SK-N-SH treated with all-trans-retinoic acid at 6 μM for 48 hours (cell line): Measurements from ENCODE around the gene HDAC1.
"Not testable (repeated sequence)": the region's sequence is repeated elsewhere in the genome, so short reads cannot be mapped to it uniquely, and the experiment has no call there.

ENCODE experiments used
- ATAC-seq: fragments of 200-7000 bp; cut with Tn5 transposase; 3 replicates; pipeline ENCODE4 v1.9.1; 2020; ENCODE audit warnings: mild to moderate bottlenecking, moderate library complexity
- ARNTL ChIP-seq: fragments of 450-650 bp; formaldehyde crosslinking; IDR thresholded peaks from 2 replicates; pipeline ENCODE4 v1.5.0; 2020; ENCODE audit warnings: low read depth, mild to moderate bottlenecking, moderate library complexity, borderline replicate concordance
- BACH2 ChIP-seq: fragments of 250-450 bp; sonication (Bioruptor Pico); IDR thresholded peaks from 2 replicates; pipeline ENCODE4 v1.9.0; 2021; ENCODE audit warnings: mild to moderate bottlenecking, borderline replicate concordance
- CREB5 ChIP-seq: fragments of 250-450 bp; sonication (Bioruptor Pico); IDR thresholded peaks from 2 replicates; pipeline ENCODE4 v1.5.1; 2020; ENCODE audit warnings: low read depth, mild to moderate bottlenecking, moderate library complexity
- CSDC2 ChIP-seq: fragments of 250-450 bp; sonication (Bioruptor Pico); IDR thresholded peaks from 2 replicates; pipeline ENCODE4 v1.5.0; 2020; ENCODE audit warnings: mild to moderate bottlenecking, moderate library complexity
- CSRNP3 ChIP-seq: fragments of 250-450 bp; sonication (Bioruptor Pico); IDR thresholded peaks from 2 replicates; pipeline ENCODE4 v1.5.1; 2021; ENCODE audit warnings: mild to moderate bottlenecking, moderate library complexity
- ESRRG ChIP-seq: fragments of 250-450 bp; sonication (Bioruptor Pico); IDR thresholded peaks from 2 replicates; pipeline ENCODE4 v1.6.1; 2021; ENCODE audit warnings: mild to moderate bottlenecking
- GLIS3 ChIP-seq: fragments of 250-450 bp; sonication (Bioruptor Pico); IDR thresholded peaks from 2 replicates; pipeline ENCODE4 v1.5.0; 2020; ENCODE audit warnings: mild to moderate bottlenecking, moderate library complexity
- ISL1 ChIP-seq: fragments of 250-450 bp; sonication (Bioruptor Pico); IDR thresholded peaks from 2 replicates; pipeline ENCODE4 v2.1.2; 2022; ENCODE audit warnings: mild to moderate bottlenecking, moderate library complexity
- OSR1 ChIP-seq: fragments of 250-450 bp; sonication (Bioruptor Pico); IDR thresholded peaks from 2 replicates; pipeline ENCODE4 v1.8.0; 2022; ENCODE audit warnings: moderate library complexity, mild to moderate bottlenecking, inconsistent platforms
- PATZ1 ChIP-seq: fragments of 250-450 bp; sonication (Bioruptor Pico); IDR thresholded peaks from 2 replicates; pipeline ENCODE4 v1.8.0; 2020; ENCODE audit warnings: mild to moderate bottlenecking, moderate library complexity, borderline replicate concordance
- RARB ChIP-seq: fragments of 250-450 bp; sonication (Bioruptor Pico); IDR thresholded peaks from 2 replicates; pipeline ENCODE4 v1.8.0; 2021; ENCODE audit warnings: mild to moderate bottlenecking, moderate library complexity
- SNAI2 ChIP-seq: fragments of 250-450 bp; sonication (Bioruptor Pico); IDR thresholded peaks from 2 replicates; pipeline ENCODE4 v1.5.0; 2020; ENCODE audit warnings: mild to moderate bottlenecking, moderate library complexity
- TCF4 ChIP-seq: fragments of 250-450 bp; sonication (Bioruptor Pico); IDR thresholded peaks from 2 replicates; pipeline ENCODE4 v1.8.0; 2021; ENCODE audit warnings: mild to moderate bottlenecking, moderate library complexity, borderline replicate concordance
- TOX ChIP-seq: fragments of 250-450 bp; sonication (Bioruptor Pico); IDR thresholded peaks from 2 replicates; pipeline ENCODE4 v1.8.0; 2021; ENCODE audit warnings: mild to moderate bottlenecking, moderate library complexity, borderline replicate concordance
- ZC3H10 ChIP-seq: fragments of 250-450 bp; sonication (Bioruptor Pico); IDR thresholded peaks from 2 replicates; pipeline ENCODE4 v1.5.1; 2021; ENCODE audit warnings: mild to moderate bottlenecking, moderate library complexity
- ZFP3 ChIP-seq: fragments of 250-450 bp; sonication (Bioruptor Pico); IDR thresholded peaks from 2 replicates; pipeline ENCODE4 v1.5.0; 2020; ENCODE audit warnings: mild to moderate bottlenecking, moderate library complexity
- ZNF70 ChIP-seq: fragments of 450-650 bp; formaldehyde crosslinking; IDR thresholded peaks from 2 replicates; pipeline ENCODE4 v1.5.0; 2020; ENCODE audit warnings: mild to moderate bottlenecking, moderate library complexity
- ZNF8 ChIP-seq: fragments of 450-650 bp; formaldehyde crosslinking; IDR thresholded peaks from 2 replicates; pipeline ENCODE4 v1.5.0; 2020; ENCODE audit warnings: mild to moderate bottlenecking, moderate library complexity

Gene HDAC1

GRCh38 chr1:32249831-32250525, 41.9 kb upstream of the HDAC1 start:
- TF ChIP-seq ISL1 (CRISPR knock-in tag), result no peak
- TF ChIP-seq RARB (CRISPR knock-in tag), result no peak
- ATAC-seq, result no peak

GRCh38 chr1:32250893-32251716, 40.8 kb upstream of the HDAC1 start, which contains the start of gene LCK:
LCK (plus strand) TSS chr1:32251265; CDS start chr1:32274330, 23,065 bp downstream.
- TF ChIP-seq ZNF8 (CRISPR knock-in tag), result no peak
- TF ChIP-seq RARB (CRISPR knock-in tag), result no peak
- TF ChIP-seq BACH2 (CRISPR knock-in tag), result no peak
- TF ChIP-seq ZNF70 (CRISPR knock-in tag), result no peak
- no peak for TF ChIP-seq OSR1 (CRISPR knock-in tag)
- no peak for ATAC-seq

GRCh38 chr1:32255072-32256071, 36.5 kb upstream of the HDAC1 start:
- TF ChIP-seq GLIS3 (CRISPR knock-in tag) (no peak), SNAI2 (CRISPR knock-in tag) (no peak), ZC3H10 (CRISPR knock-in tag) (no peak), OSR1 (CRISPR knock-in tag) (no peak), ZNF70 (CRISPR knock-in tag) (no peak), TCF4 (CRISPR knock-in tag) (no peak)
- no peak for ATAC-seq

GRCh38 chr1:32256473-32257226, 35.2 kb upstream of the HDAC1 start:
- TF ChIP-seq CSDC2, result no peak
- no peak for TF ChIP-seq ZNF8 (CRISPR knock-in tag)
- TF ChIP-seq SNAI2 (CRISPR knock-in tag), result no peak
- TF ChIP-seq GLIS3 (CRISPR knock-in tag), result no peak
- TF ChIP-seq ARNTL (CRISPR knock-in tag), result no peak
- no peak for TF ChIP-seq CSRNP3 (CRISPR knock-in tag)
- no peak for TF ChIP-seq ZC3H10 (CRISPR knock-in tag)
- TF ChIP-seq TCF4 (CRISPR knock-in tag), result no peak
- TF ChIP-seq TOX (CRISPR knock-in tag), result no peak
- no peak for TF ChIP-seq ZFP3 (CRISPR knock-in tag)
- no peak for TF ChIP-seq CREB5 (CRISPR knock-in tag)
- no peak for ATAC-seq

- ATAC-seq, result no peak
- TF ChIP-seq SNAI2 (CRISPR knock-in tag), result no peak
- no peak for TF ChIP-seq OSR1 (CRISPR knock-in tag)
- no peak for TF ChIP-seq PATZ1 (CRISPR knock-in tag)
- no peak for TF ChIP-seq ESRRG (CRISPR knock-in tag)
Measured at GRCh38 chr1:32257227-32257508, 34.7 kb upstream of the HDAC1 start.

GRCh38 chr1:32263236-32263593, 28.7 kb upstream of the HDAC1 start:
- not testable (repeated sequence) for ATAC-seq
